Natural killer cell (primary cell): Measurements from ENCODE around the gene RASL10A. TPM values are rescaled to one million over a fixed set of nuclear protein-coding genes. Genes with fewer than 3 reads are reported as not detected.
A peak's percentile ranks its signal among the peaks of the same experiment; 100 is the strongest.

Experiments
- ATAC-seq, 3 donors: fragments of 150-1000 bp in 2 of 3; fragments of 200-7000 bp in 1 of 3; cut with Tn5 transposase; 1 replicate in 1 of 3; 2 replicates in 2 of 3; pipeline ENCODE4 v1.10.0; 2021; ENCODE audit warnings: mild to moderate bottlenecking in 2 of 3, moderate library complexity in 2 of 3
- DNase-seq, 2 donors: peaks; one replicate each; pipeline versions ENCODE4 v3.0.0 to v3.0.0-alpha.2; 2013 to 2021; ENCODE audit warnings: mixed read lengths in 1 of 2
- H3K27ac ChIP-seq: one replicate; pipeline ENCODE4 v1.5.1; 2013; ENCODE audit warnings: mild to moderate bottlenecking, low read length
- H3K27me3 ChIP-seq: one replicate; pipeline ENCODE4 v1.6.1; 2013; ENCODE audit warnings: low read length; ENCODE audit not compliant: control insufficient read depth, insufficient read depth
- H3K36me3 ChIP-seq: one replicate; pipeline ENCODE4 v1.6.1; 2013; ENCODE audit warnings: low read length; ENCODE audit not compliant: control insufficient read depth, insufficient read depth
- H3K4me1 ChIP-seq: one replicate; pipeline ENCODE4 v1.6.1; 2013; ENCODE audit warnings: low read length; ENCODE audit not compliant: control insufficient read depth, insufficient read depth
- H3K4me3 ChIP-seq: one replicate; pipeline ENCODE4 v1.5.1; 2013; ENCODE audit warnings: low read length
- H3K9me3 ChIP-seq: one replicate; pipeline ENCODE4 v1.6.1; 2013; ENCODE audit warnings: low read length; ENCODE audit not compliant: control insufficient read depth, insufficient read depth
- H3K27ac Mint-ChIP-seq, 2 donors: one replicate each; pipeline ENCODE4 v1.8.0; 2022; ENCODE audit warnings: mild to moderate bottlenecking in 2 of 2, mixed read lengths in 2 of 2, moderate library complexity in 1 of 2
- H3K27me3 Mint-ChIP-seq, 2 donors: one replicate each; pipeline ENCODE4 v1.8.0; 2022; ENCODE audit warnings: low read depth in 2 of 2, mixed read lengths in 2 of 2
- H3K36me3 Mint-ChIP-seq: one replicate; pipeline ENCODE4 v1.8.0; 2022; ENCODE audit warnings: mixed read lengths
- H3K4me1 Mint-ChIP-seq, 2 donors: one replicate each; pipeline ENCODE4 v1.8.0; 2022; ENCODE audit warnings: mixed read lengths in 2 of 2
- H3K4me3 Mint-ChIP-seq: one replicate; pipeline ENCODE4 v1.8.0; 2022; ENCODE audit warnings: mild to moderate bottlenecking, moderate library complexity, mixed read lengths
- H3K9me3 Mint-ChIP-seq, 2 donors: one replicate each; pipeline ENCODE4 v1.8.0; 2022; ENCODE audit warnings: mixed read lengths in 2 of 2
- CTCF ChIP-seq: fragments of 200-600 bp; IDR thresholded peaks from one replicate; pipeline ENCODE4 v1.8.0; 2022; ENCODE audit warnings: antibody characterized with exemption
- WGBS: methylation state at CpG from one replicate; pipeline ENCODE4 v1.1.7; 2013; ENCODE audit warnings: missing lambda C conversion rate; ENCODE audit not compliant: insufficient coverage; 5-methylcytosine and 5-hydroxymethylcytosine counted together
- intact Hi-C: fragments of 100-400 bp; cut with micrococcal nuclease; formaldehyde crosslinking; loops from one replicate; pipeline ENCODE4 v1.14.2; 2022
- total RNA-seq, 4 donors: library from RNA; stranded (reverse); fragments of 120-200 nt in 1 of 4; gene quantifications; one replicate each; pipeline versions ENCODE4 v1.2.3 to v1.2.4, GENCODE V29; 2013 to 2022

Gene RASL10A
- total RNA-seq, 3 donors from 2014 or later (not counting 1 experiment from before 2014, with no cell fraction given), result 0.20 to 0.28 TPM; not detected in 1

GRCh38 chr22:29342577-29343312, 27.2 kb upstream of the RASL10A start:
- 94% methylated on average over 10 of the region's 10 CpGs for WGBS
- no peaks in the 10 kb centered on the region for H3K9me3 Mint-ChIP-seq
- peak overlapping the region in 1 of 2 donors; percentile 54 for H3K27ac Mint-ChIP-seq
- H3K27me3 Mint-ChIP-seq, result no peaks in the 10 kb centered on the region
- ATAC-seq (no peak), DNase-seq (no peak)
- Histone ChIP-seq H3K4me1 (no peaks in the 10 kb centered on the region), H3K36me3 (peaks cover 79% of the 10 kb centered on the region), H3K27ac (no peak overlapping the region), H3K4me3 (no peak overlapping the region), H3K9me3 (no peaks in the 10 kb centered on the region), H3K27me3 (no peaks in the 10 kb centered on the region)
- H3K36me3 Mint-ChIP-seq, result no peaks in the 10 kb centered on the region
- H3K4me3 Mint-ChIP-seq, result no peak overlapping the region
- intact Hi-C loops, result no loop called here
- TF ChIP-seq CTCF, result no peak
- no peaks in the 10 kb centered on the region for H3K4me1 Mint-ChIP-seq

GRCh38 chr22:29342177-29342576, 26.7 kb upstream of the RASL10A start:
- no peak overlapping the region for H3K4me3 Mint-ChIP-seq
- no peak for DNase-seq
- intact Hi-C loops, result no loop called here
- no peak for ATAC-seq
- Histone ChIP-seq H3K4me3 (no peak overlapping the region), H3K27me3 (no peaks in the 10 kb centered on the region), H3K4me1 (no peaks in the 10 kb centered on the region), H3K36me3 (peaks cover 79% of the 10 kb centered on the region), H3K27ac (no peak overlapping the region), H3K9me3 (no peaks in the 10 kb centered on the region)
- H3K27me3 Mint-ChIP-seq, result no peaks in the 10 kb centered on the region
- 88% methylated on average over 6 of the region's 6 CpGs for WGBS
- H3K4me1 Mint-ChIP-seq, result no peaks in the 10 kb centered on the region
- no peak for TF ChIP-seq CTCF
- no peaks in the 10 kb centered on the region for H3K36me3 Mint-ChIP-seq
- no peaks in the 10 kb centered on the region for H3K9me3 Mint-ChIP-seq
- no peak overlapping the region for H3K27ac Mint-ChIP-seq

GRCh38 chr22:29341849-29342127, 26.3 kb upstream of the RASL10A start:
- H3K4me1 Mint-ChIP-seq, result no peaks in the 10 kb centered on the region
- no peaks in the 10 kb centered on the region for H3K27me3 Mint-ChIP-seq
- Histone ChIP-seq H3K27me3 (no peaks in the 10 kb centered on the region), H3K9me3 (no peaks in the 10 kb centered on the region), H3K27ac (no peak overlapping the region), H3K4me3 (no peak overlapping the region), H3K4me1 (no peaks in the 10 kb centered on the region), H3K36me3 (peaks cover 79% of the 10 kb centered on the region)
- no peak overlapping the region for H3K27ac Mint-ChIP-seq
- H3K36me3 Mint-ChIP-seq, result no peaks in the 10 kb centered on the region
- no peak overlapping the region for H3K4me3 Mint-ChIP-seq
- intact Hi-C loops, result no loop called here
- ATAC-seq, result no peak
- DNase-seq, result no peak
- no peaks in the 10 kb centered on the region for H3K9me3 Mint-ChIP-seq
- no peak for TF ChIP-seq CTCF
- WGBS, result 95% methylated on average over 2 of the region's 2 CpGs
